Measurements from ENCODE around the gene INCA1.

INCA1 gene

GRCh38 chr17:5003214-5003867 lies 6.0 kb upstream of the INCA1 start:
- H3K4me3 ChIP-seq (ENCODE audit: insufficient read length, low read depth) = no peak overlapping the region
- H3K4me1 ChIP-seq (ENCODE audit: insufficient read depth, insufficient read length) = peaks cover 10% of the 10 kb centered on the region
- no peak for DNase-seq (ENCODE audit: low read depth, low spot score)
- TF ChIP-seq ZNF274 (IDR thresholded peaks at IDR 0.05; ENCODE audit: low read depth, low read length) (no peak), SUZ12 (IDR thresholded peaks at IDR 0.05; ENCODE audit: extremely low read depth, insufficient read depth, insufficient read length) (no peak), YY1 (IDR thresholded peaks at IDR 0.05; ENCODE audit: insufficient read depth, insufficient read length) (no peak)
- no peak overlapping the region for H3K9ac ChIP-seq (ENCODE audit: insufficient read length, low read depth)
- no peaks in the 10 kb centered on the region for H3K9me3 ChIP-seq (ENCODE audit: insufficient read depth, low read length)
- peaks cover 72% of the 10 kb centered on the region for H3K36me3 ChIP-seq (ENCODE audit: insufficient read depth, insufficient read length, low read length)
- no peaks in the 10 kb centered on the region for H3K27me3 ChIP-seq (ENCODE audit: insufficient read depth, insufficient read length)

GRCh38 chr17:5002121-5002788 lies 4.9 kb upstream of the INCA1 start:
- no peak for TF ChIP-seq YY1 (IDR thresholded peaks at IDR 0.05; ENCODE audit: insufficient read depth, insufficient read length)
- TF ChIP-seq SUZ12 (IDR thresholded peaks at IDR 0.05; ENCODE audit: extremely low read depth, insufficient read depth, insufficient read length) = no peak
- no peak for TF ChIP-seq ZNF274 (IDR thresholded peaks at IDR 0.05; ENCODE audit: low read depth, low read length)
- Histone ChIP-seq H3K36me3 (ENCODE audit: insufficient read depth, insufficient read length, low read length) (peaks cover 62% of the 10 kb centered on the region), H3K27me3 (ENCODE audit: insufficient read depth, insufficient read length) (no peaks in the 10 kb centered on the region)

GRCh38 chr17:5000237-5000639 lies 2.9 kb upstream of the INCA1 start:
- H3K9ac ChIP-seq (ENCODE audit: insufficient read length, low read depth) = peak overlapping the region; percentile 42
- peaks cover 48% of the 10 kb centered on the region for H3K36me3 ChIP-seq (ENCODE audit: insufficient read depth, insufficient read length, low read length)
- H3K4me3 ChIP-seq (ENCODE audit: insufficient read length, low read depth) = no peak overlapping the region
- TF ChIP-seq YY1 (IDR thresholded peaks at IDR 0.05; ENCODE audit: insufficient read depth, insufficient read length) (no peak), ZNF274 (IDR thresholded peaks at IDR 0.05; ENCODE audit: low read depth, low read length) (no peak), SUZ12 (IDR thresholded peaks at IDR 0.05; ENCODE audit: extremely low read depth, insufficient read depth, insufficient read length) (no peak)
- DNase-seq (ENCODE audit: low read depth, low spot score) = no peak
- H3K4me1 ChIP-seq (ENCODE audit: insufficient read depth, insufficient read length) = peaks cover 14% of the 10 kb centered on the region
- no peaks in the 10 kb centered on the region for H3K27me3 ChIP-seq (ENCODE audit: insufficient read depth, insufficient read length)
- H3K9me3 ChIP-seq (ENCODE audit: insufficient read depth, low read length) = no peaks in the 10 kb centered on the region

More at GRCh38 chr17:5002121-5002788, 4.9 kb upstream of the INCA1 start:
- Histone ChIP-seq H3K9ac (ENCODE audit: insufficient read length, low read depth) (no peak overlapping the region), H3K4me1 (ENCODE audit: insufficient read depth, insufficient read length) (peaks cover 10% of the 10 kb centered on the region), H3K4me3 (ENCODE audit: insufficient read length, low read depth) (no peak overlapping the region), H3K9me3 (ENCODE audit: insufficient read depth, low read length) (no peaks in the 10 kb centered on the region)
- no peak for DNase-seq (ENCODE audit: low read depth, low spot score)

- Histone ChIP-seq H3K27me3 (ENCODE audit: insufficient read depth, insufficient read length) (no peaks in the 10 kb centered on the region), H3K9ac (ENCODE audit: insufficient read length, low read depth) (peak overlapping the region; percentile 90), H3K9me3 (ENCODE audit: insufficient read depth, low read length) (no peaks in the 10 kb centered on the region), H3K4me3 (ENCODE audit: insufficient read length, low read depth) (peak overlapping the region; percentile 85), H3K36me3 (ENCODE audit: insufficient read depth, insufficient read length, low read length) (peaks cover 41% of the 10 kb centered on the region), H3K4me1 (ENCODE audit: insufficient read depth, insufficient read length) (peaks cover 14% of the 10 kb centered on the region)
- DNase-seq (ENCODE audit: low read depth, low spot score) = no peak
- TF ChIP-seq YY1 (IDR thresholded peaks at IDR 0.05; ENCODE audit: insufficient read depth, insufficient read length) (no peak), SUZ12 (IDR thresholded peaks at IDR 0.05; ENCODE audit: extremely low read depth, insufficient read depth, insufficient read length) (no peak), ZNF274 (IDR thresholded peaks at IDR 0.05; ENCODE audit: low read depth, low read length) (no peak)
Measured at GRCh38 chr17:4999430-5000093, 2.2 kb upstream of the INCA1 start.

- H3K4me1 ChIP-seq (ENCODE audit: insufficient read depth, insufficient read length) = peaks cover 14% of the 10 kb centered on the region
- peaks cover 34% of the 10 kb centered on the region for H3K36me3 ChIP-seq (ENCODE audit: insufficient read depth, insufficient read length, low read length)
- peak overlapping the region; percentile 90 for H3K9ac ChIP-seq (ENCODE audit: insufficient read length, low read depth)
- TF ChIP-seq SUZ12 (IDR thresholded peaks at IDR 0.05; ENCODE audit: extremely low read depth, insufficient read depth, insufficient read length) = no peak
- no peak for TF ChIP-seq ZNF274 (IDR thresholded peaks at IDR 0.05; ENCODE audit: low read depth, low read length)
- no peak for TF ChIP-seq YY1 (IDR thresholded peaks at IDR 0.05; ENCODE audit: insufficient read depth, insufficient read length)
- H3K4me3 ChIP-seq (ENCODE audit: insufficient read length, low read depth) = peak overlapping the region; percentile 85
- H3K9me3 ChIP-seq (ENCODE audit: insufficient read depth, low read length) = no peaks in the 10 kb centered on the region
- no peak for DNase-seq (ENCODE audit: low read depth, low spot score)
- H3K27me3 ChIP-seq (ENCODE audit: insufficient read depth, insufficient read length) = no peaks in the 10 kb centered on the region
Measured at GRCh38 chr17:4998732-4999429, 1.6 kb upstream of the INCA1 start.

GRCh38 chr17:4998027-4998731 lies 857 bp upstream of the INCA1 start:
- Histone ChIP-seq H3K36me3 (ENCODE audit: insufficient read depth, insufficient read length, low read length) (peaks cover 27% of the 10 kb centered on the region), H3K4me1 (ENCODE audit: insufficient read depth, insufficient read length) (peaks cover 14% of the 10 kb centered on the region), H3K9ac (ENCODE audit: insufficient read length, low read depth) (peak overlapping the region; percentile 90), H3K9me3 (ENCODE audit: insufficient read depth, low read length) (no peaks in the 10 kb centered on the region), H3K4me3 (ENCODE audit: insufficient read length, low read depth) (peak overlapping the region; percentile 85), H3K27me3 (ENCODE audit: insufficient read depth, insufficient read length) (no peaks in the 10 kb centered on the region)
- no peak for TF ChIP-seq ZNF274 (IDR thresholded peaks at IDR 0.05; ENCODE audit: low read depth, low read length)
- TF ChIP-seq SUZ12 (IDR thresholded peaks at IDR 0.05; ENCODE audit: extremely low read depth, insufficient read depth, insufficient read length) = no peak
- no peak for TF ChIP-seq YY1 (IDR thresholded peaks at IDR 0.05; ENCODE audit: insufficient read depth, insufficient read length)
- DNase-seq (ENCODE audit: low read depth, low spot score) = peak; percentile 22
